ENCODE results near the gene MOCS1.

- no peak for TF ChIP-seq CTCF (IDR thresholded peaks at IDR 0.05)
- no peak for TF ChIP-seq EZH2 (IDR thresholded peaks at IDR 0.05; ENCODE audit: borderline replicate concordance, insufficient read depth, low read depth, low read length, poor library complexity, severe bottlenecking)
These were observed 11.4 kb upstream of the MOCS1 start for GRCh38 chr6:39945626-39946025.

Data from B cell (primary cell).